Endothelial cell of umbilical vein (primary cell): ENCODE results near the gene FUZ. TPM values are rescaled to one million over a fixed set of nuclear protein-coding genes. Genes with fewer than 3 reads are reported as not detected.
A peak's percentile ranks its signal among the peaks of the same experiment; 100 is the strongest.

Experiments
- BruUV-seq: library from RNA; stranded (reverse); fragments of 400-500 nt; replicated peaks from 2 replicates; lab custom pipeline; 2021; lab: Mats Ljungman, UMichigan
- CTCF ChIA-PET: fragments of 300-600, 350-600 bp; sonication (Branson Sonifier 250); formaldehyde crosslinking; loops from one replicate; lab custom pipeline; 2021; ENCODE audit warnings: antibody characterized with exemption, inconsistent platforms; lab: Charles Lee
- POLR2A ChIA-PET: fragments of 300-600, 350-600 bp; sonication (Branson Sonifier 250); formaldehyde crosslinking; loops from one replicate; lab custom pipeline; 2021; ENCODE audit warnings: antibody characterized with exemption, inconsistent platforms; lab: Charles Lee
- DNase-seq: peaks from one replicate; pipeline ENCODE4 v3.0.0-alpha.2; 2011; ENCODE audit warnings: low read depth, low spot score
- FAIRE-seq: peaks from 2 replicates; lab custom pipeline; 2011; peaks lifted over from hg19 to GRCh38; lab: Jason Lieb, UNC
- H2AFZ ChIP-seq: 2 replicates; pipeline ENCODE4 v1.6.0; 2012; ENCODE audit warnings: low read depth, low read length, control low read depth, inconsistent platforms
- H3K27ac ChIP-seq: 2 replicates; pipeline ENCODE4 v1.5.1; 2011; ENCODE audit warnings: low read depth, mild to moderate bottlenecking, control low read depth, low read length, moderate library complexity; ENCODE audit not compliant: insufficient read depth
- H3K27me3 ChIP-seq, 2 experiments: 2 replicates each; pipeline versions ENCODE4 v1.6.0 to v1.6.1; 2011; ENCODE audit warnings: low read length in 2 of 2, mixed read lengths in 1 of 2; ENCODE audit not compliant: control insufficient read depth in 2 of 2, insufficient read depth in 2 of 2
- H3K36me3 ChIP-seq, 2 experiments: 2 replicates in 1 of 2; 3 replicates in 1 of 2; pipeline ENCODE4 v1.5.1; 2011; ENCODE audit warnings: low read length in 2 of 2, mild to moderate bottlenecking in 1 of 2, moderate library complexity in 1 of 2; ENCODE audit not compliant: control insufficient read depth in 2 of 2, insufficient read depth in 2 of 2; ENCODE audit errors: extremely low read depth in 1 of 2
- H3K4me1 ChIP-seq: 3 replicates; pipeline ENCODE4 v1.5.1; 2011; ENCODE audit warnings: mild to moderate bottlenecking, low read length; ENCODE audit not compliant: control insufficient read depth, insufficient read depth; ENCODE audit errors: extremely low read depth
- H3K4me2 ChIP-seq: 2 replicates; pipeline ENCODE4 v1.6.1; 2011; ENCODE audit warnings: low read length, control low read depth, mixed read lengths; ENCODE audit not compliant: insufficient read depth
- H3K4me3 ChIP-seq, 3 experiments: fragments of 200-600 bp in 1 of 3; sonication (generic), shearing (Covaris generic) in 1 of 3; replicated peaks in 1 of 3; 2 replicates each; pipeline ENCODE4 v1.5.1; 2011 to 2016; ENCODE audit warnings: control low read depth in 3 of 3, low read length in 3 of 3, mild to moderate bottlenecking in 2 of 3, inconsistent platforms in 1 of 3, low read depth in 1 of 3, moderate library complexity in 1 of 3; ENCODE audit not compliant: insufficient read depth in 1 of 3
- H3K79me2 ChIP-seq: 2 replicates; pipeline ENCODE4 v1.6.0; 2012; ENCODE audit warnings: low read length, inconsistent platforms; ENCODE audit not compliant: control insufficient read depth, insufficient read depth
- H3K9ac ChIP-seq: replicated peaks from 2 replicates; pipeline ENCODE3; 2011; ENCODE audit warnings: low read length, control low read depth; ENCODE audit not compliant: insufficient read depth; ENCODE audit errors: extremely low read depth
- H3K9me1 ChIP-seq: replicated peaks from 3 replicates; pipeline ENCODE4 v1.6.0; 2011; ENCODE audit warnings: mild to moderate bottlenecking, low read length; ENCODE audit not compliant: control insufficient read depth, insufficient read depth; ENCODE audit errors: extremely low read depth
- H3K9me3 ChIP-seq: replicated peaks from 2 replicates; pipeline ENCODE4 v1.5.1; 2012; ENCODE audit warnings: low read length, inconsistent platforms; ENCODE audit not compliant: control insufficient read depth, insufficient read depth
- H4K20me1 ChIP-seq: replicated peaks from 2 replicates; pipeline ENCODE3; 2011; ENCODE audit warnings: mild to moderate bottlenecking, low read length; ENCODE audit not compliant: control insufficient read depth, insufficient read depth; ENCODE audit errors: extremely low read depth
- CTCF ChIP-seq, 2 donors: IDR thresholded peaks; 1 replicate in 1 of 2; 2 replicates in 1 of 2; pipeline ENCODE4 v1.5.1; 2011; ENCODE audit warnings: low read length in 2 of 2, mild to moderate bottlenecking in 2 of 2, moderate library complexity in 2 of 2, control low read depth in 1 of 2, inconsistent platforms in 1 of 2, low read depth in 1 of 2; ENCODE audit not compliant: insufficient read depth in 1 of 2; ENCODE audit errors: extremely low read depth in 1 of 2
- EZH2 ChIP-seq: IDR thresholded peaks from 2 replicates; pipeline ENCODE4 v1.6.1; 2012; ENCODE audit warnings: borderline replicate concordance, low read depth, mild to moderate bottlenecking, moderate library complexity, low read length, inconsistent platforms; ENCODE audit not compliant: severe bottlenecking
- FOS ChIP-seq: IDR thresholded peaks from 2 replicates; pipeline ENCODE4 v1.6.1; 2011; ENCODE audit warnings: mild to moderate bottlenecking, low read length, moderate library complexity, borderline replicate concordance; ENCODE audit not compliant: insufficient read depth
- GATA2 ChIP-seq: IDR thresholded peaks from 2 replicates; pipeline ENCODE4 v1.7.0; 2011; ENCODE audit warnings: low read depth, mild to moderate bottlenecking, moderate library complexity, mixed read lengths, low read length; ENCODE audit not compliant: insufficient read length, insufficient read depth
- JUN ChIP-seq: IDR thresholded peaks from 2 replicates; pipeline ENCODE4 v1.6.1; 2011; ENCODE audit warnings: borderline replicate concordance, low read depth; ENCODE audit not compliant: insufficient read length, insufficient read depth
- MAX ChIP-seq: IDR thresholded peaks from 2 replicates; pipeline ENCODE4 v1.6.1; 2011; ENCODE audit not compliant: insufficient read depth, insufficient read length
- POLR2A ChIP-seq: IDR thresholded peaks from 2 replicates; pipeline ENCODE4 v1.6.1; 2012; ENCODE audit warnings: low read depth, mild to moderate bottlenecking, control low read depth, low read length
- POLR2AphosphoS5 ChIP-seq: IDR thresholded peaks from 2 replicates; pipeline ENCODE4 v1.6.1; 2012; ENCODE audit warnings: low read depth, mild to moderate bottlenecking, control low read depth, low read length, moderate library complexity; ENCODE audit not compliant: insufficient read depth
- dilution Hi-C: fragments of 300-500 bp; cut with MboI; formaldehyde crosslinking; loops from one replicate; pipeline ENCODE4 v1.15.0; 2019; ENCODE audit warnings: low sequenced_read_pairs; ENCODE audit not compliant: extremely low pct_ligation_motif_present
- intact Hi-C: fragments of 100-400 bp; cut with micrococcal nuclease; formaldehyde crosslinking; loops from one replicate; pipeline ENCODE4 v1.10.0; 2022
- polyA plus RNA-seq, 4 experiments: library from polyadenylated mRNA; depleted of rRNA in 3 of 4; stranded (reverse) in 3 of 4; unstranded in 1 of 4; fragments of >200 nt; gene quantifications; 2 replicates each; pipeline versions ENCODE4 v1.2.1 to v1.2.3, GENCODE V29; 2011 to 2012; ENCODE audit warnings: missing spikeins in 1 of 4
- total RNA-seq: library from RNA; stranded (reverse); gene quantifications from 2 replicates; pipeline ENCODE4 v1.2.3, GENCODE V29; 2021

FUZ gene
- total and polyA plus RNA-seq, 2 donors (not counting 3 experiments of a cell fraction or from before 2014, with no cell fraction given): 12.3 to 14.0 TPM

GRCh38 chr19:49770529-49770928, 42.6 kb downstream of the FUZ start:
- H3K27ac ChIP-seq: no peak overlapping the region
- intact Hi-C loops (no loop called here), dilution Hi-C loops (no loop called here)
- H3K9me1 ChIP-seq: no peaks in the 10 kb centered on the region
- H2AFZ ChIP-seq: no peak overlapping the region
- no peak for DNase-seq
- H3K4me1 ChIP-seq: peaks cover 12% of the 10 kb centered on the region
- H4K20me1 ChIP-seq: no peaks in the 10 kb centered on the region
- POLR2A ChIA-PET: interaction anchor here (0.7 kb wide), 1 partner anchor 80 kb away, joined by 6 read pairs; no protein-coding TSS in a partner anchor
- peaks cover 46% of the 10 kb centered on the region for H3K79me2 ChIP-seq
- no peaks in the 10 kb centered on the region for H3K27me3 ChIP-seq
- TF ChIP-seq JUN (no peak), CTCF (IDR thresholded peaks at IDR 0.05; ENCODE audit: extremely low read depth in 1 of 2, insufficient read depth in 1 of 2, low read depth in 1 of 2, low read length in 2 of 2) (no peak)
- no peak for FAIRE-seq
- no TSS peak for BruUV-seq
- CTCF ChIA-PET: no interaction called here
- peaks cover 0 to 3% of the 10 kb centered on the region in 2 experiments for H3K36me3 ChIP-seq
- no peak overlapping the region for H3K4me3 ChIP-seq
- no peak overlapping the region for H3K9ac ChIP-seq
- H3K9me3 ChIP-seq: no peaks in the 10 kb centered on the region
- H3K4me2 ChIP-seq: no peak overlapping the region

GRCh38 chr19:49767967-49768581, 45.0 kb downstream of the FUZ start:
- FAIRE-seq: no peak
- Histone ChIP-seq H3K4me1 (peaks cover 12% of the 10 kb centered on the region), H3K9ac (peak overlapping the region; percentile 93), H3K9me1 (no peaks in the 10 kb centered on the region), H3K79me2 (peaks cover 40% of the 10 kb centered on the region), H4K20me1 (no peaks in the 10 kb centered on the region), H3K4me2 (peak overlapping the region; percentile 93), H3K9me3 (no peaks in the 10 kb centered on the region), H3K4me3 (peak overlapping the region; percentile 94 to 99 (median 97)), H2AFZ (no peak overlapping the region), H3K27me3 (no peaks in the 10 kb centered on the region), H3K27ac (peak overlapping the region; percentile 62), H3K36me3 (peaks cover 0 to 1% of the 10 kb centered on the region in 2 experiments)
- intact Hi-C loops (loop anchor here (2.0 kb wide), 1 partner anchor 41 kb away; no protein-coding TSS in a partner anchor), dilution Hi-C loops (no loop called here)
- no peak for DNase-seq
- POLR2A ChIA-PET: no interaction called here
- no TSS peak for BruUV-seq
- no peak for TF ChIP-seq GATA2
- TF ChIP-seq POLR2AphosphoS5: no peak
- TF ChIP-seq EZH2: no peak
- no peak for TF ChIP-seq CTCF (IDR thresholded peaks at IDR 0.05; ENCODE audit: extremely low read depth in 1 of 2, insufficient read depth in 1 of 2, low read depth in 1 of 2, low read length in 2 of 2)
- no peak for TF ChIP-seq FOS
- no peak for TF ChIP-seq POLR2A
- no peak for TF ChIP-seq MAX
- CTCF ChIA-PET: no interaction called here
